Measurements from ENCODE around the gene MED25.

DNA sequence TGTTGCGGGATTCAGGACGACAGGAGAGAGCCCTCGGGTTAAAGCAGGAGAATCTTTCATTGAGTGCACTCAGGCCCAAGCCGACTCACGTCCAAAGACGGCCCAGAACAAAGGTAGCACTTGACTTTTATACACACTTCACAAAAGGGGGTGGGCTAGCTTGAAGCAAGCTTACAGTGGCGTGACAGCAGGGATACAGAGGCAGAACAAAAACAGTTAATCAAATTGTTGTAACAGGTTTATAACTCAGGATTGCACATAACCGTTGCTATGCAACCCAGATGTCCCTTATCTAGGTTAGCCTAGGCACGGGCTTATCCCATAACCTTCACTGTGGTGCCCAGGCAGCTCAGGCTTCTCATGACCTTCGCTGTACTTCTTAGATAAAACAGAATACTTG is 2.0 kb downstream of the MED25 start:
- TF ChIP-seq, protein P1, sequence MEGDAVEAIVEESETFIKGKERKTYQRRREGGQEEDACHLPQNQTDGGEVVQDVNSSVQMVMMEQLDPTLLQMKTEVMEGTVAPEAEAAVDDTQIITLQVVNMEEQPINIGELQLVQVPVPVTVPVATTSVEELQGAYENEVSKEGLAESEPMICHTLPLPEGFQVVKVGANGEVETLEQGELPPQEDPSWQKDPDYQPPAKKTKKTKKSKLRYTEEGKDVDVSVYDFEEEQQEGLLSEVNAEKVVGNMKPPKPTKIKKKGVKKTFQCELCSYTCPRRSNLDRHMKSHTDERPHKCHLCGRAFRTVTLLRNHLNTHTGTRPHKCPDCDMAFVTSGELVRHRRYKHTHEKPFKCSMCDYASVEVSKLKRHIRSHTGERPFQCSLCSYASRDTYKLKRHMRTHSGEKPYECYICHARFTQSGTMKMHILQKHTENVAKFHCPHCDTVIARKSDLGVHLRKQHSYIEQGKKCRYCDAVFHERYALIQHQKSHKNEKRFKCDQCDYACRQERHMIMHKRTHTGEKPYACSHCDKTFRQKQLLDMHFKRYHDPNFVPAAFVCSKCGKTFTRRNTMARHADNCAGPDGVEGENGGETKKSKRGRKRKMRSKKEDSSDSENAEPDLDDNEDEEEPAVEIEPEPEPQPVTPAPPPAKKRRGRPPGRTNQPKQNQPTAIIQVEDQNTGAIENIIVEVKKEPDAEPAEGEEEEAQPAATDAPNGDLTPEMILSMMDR (conservative IDR thresholded peaks at IDR 0.05 in 1 of 2, IDR thresholded peaks at IDR 0.05 in 1 of 2; ENCODE audit: low read depth in 1 of 2, low read length in 2 of 2) = no peak
- no peak for TF ChIP-seq EZH2 (IDR thresholded peaks at IDR 0.05; ENCODE audit: low read length, missing control alignments)

All from fibroblast of lung (primary cell).